NCI-H128 (cell line): ENCODE results near the gene ZBED5.
"Not testable (repeated sequence)": the region's sequence is repeated elsewhere in the genome, so short reads cannot be mapped to it uniquely, and the experiment has no call there.

Experiments used
- DNase-seq: peaks from one replicate; lab custom pipeline; 2025; ENCODE audit not compliant: unreplicated experiment; lab: John Stamatoyannopoulos, UW

ZBED5 gene

DNA sequence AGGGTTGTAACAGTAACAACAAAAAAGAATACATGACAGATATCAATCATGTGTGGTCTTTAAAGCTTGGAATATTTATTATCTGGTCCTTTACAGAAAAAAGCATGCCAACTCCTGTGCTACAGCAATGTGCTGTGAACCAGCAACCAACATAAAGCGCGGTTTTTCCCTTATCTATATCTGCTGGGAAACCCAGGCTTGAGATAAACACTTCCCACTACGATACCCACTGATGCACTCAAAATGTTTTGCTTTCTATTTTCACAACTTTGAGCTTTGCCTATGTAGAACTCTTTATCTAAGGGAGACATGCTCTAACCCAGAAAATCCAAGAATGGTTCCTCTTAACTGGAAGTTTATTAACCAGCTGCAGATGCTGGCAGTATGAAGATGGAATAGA is 19.0 kb downstream of the ZBED5 start:
- DNase-seq, result no peak

DNA sequence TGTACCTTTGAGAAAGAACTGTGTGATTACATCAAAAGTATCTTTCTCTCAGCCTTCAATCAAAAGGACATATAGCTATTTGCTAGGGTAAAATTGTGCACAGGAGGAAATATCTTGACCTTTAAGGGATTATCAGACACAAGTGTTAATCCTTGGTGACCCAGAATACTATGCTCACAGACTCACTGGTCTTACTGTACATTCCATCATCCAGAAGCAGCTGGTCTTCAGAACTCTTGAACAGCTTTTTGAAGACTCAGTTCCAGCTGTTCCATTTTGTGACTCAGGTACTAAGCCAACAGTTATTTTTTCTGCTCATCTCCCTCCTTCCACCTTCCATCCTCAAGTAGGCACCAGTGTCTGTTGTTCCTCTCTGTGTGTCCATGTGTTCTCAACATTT is 19.8 kb downstream of the ZBED5 start:
- DNase-seq, result no peak

DNA sequence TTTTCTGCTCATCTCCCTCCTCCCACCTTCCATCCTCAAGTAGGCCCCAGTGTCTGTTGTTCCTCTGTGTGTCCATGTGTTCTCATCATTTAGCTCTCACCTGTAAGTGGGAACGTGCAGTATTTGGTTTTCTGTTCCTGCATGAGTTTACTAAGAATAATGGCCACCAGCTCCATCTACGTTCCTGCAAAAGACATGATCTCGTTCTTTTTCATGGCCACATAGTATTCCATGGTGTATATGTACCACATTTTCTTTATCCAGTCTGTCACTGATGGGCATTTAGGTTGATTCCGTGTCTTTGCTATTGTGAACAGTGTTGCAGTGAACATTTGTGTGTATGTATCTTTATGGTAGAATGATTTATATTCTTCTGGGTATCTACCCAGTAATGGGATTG is 21.0 kb downstream of the ZBED5 start:
- not testable (repeated sequence) for DNase-seq

DNA sequence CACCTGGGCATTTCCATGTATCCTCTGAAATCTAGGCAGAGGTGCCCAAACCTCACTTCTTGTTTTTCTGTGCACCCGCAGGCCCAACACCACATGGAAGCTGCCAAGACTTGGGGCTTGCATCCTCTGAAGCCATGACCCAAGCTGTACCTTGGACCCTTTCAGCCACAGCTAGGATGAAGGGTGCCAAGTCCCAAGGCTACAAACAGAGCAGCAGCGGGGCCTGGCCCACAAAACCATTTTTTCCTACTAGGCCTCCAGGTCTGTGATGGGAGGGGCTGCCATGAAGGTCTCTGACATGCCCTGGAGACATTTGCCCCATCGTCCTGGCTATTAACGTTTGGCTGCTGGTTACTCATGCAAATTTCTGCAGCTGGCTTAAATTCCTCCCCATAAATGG is 28.7 kb downstream of the ZBED5 start:
- DNase-seq, result no peak

DNA sequence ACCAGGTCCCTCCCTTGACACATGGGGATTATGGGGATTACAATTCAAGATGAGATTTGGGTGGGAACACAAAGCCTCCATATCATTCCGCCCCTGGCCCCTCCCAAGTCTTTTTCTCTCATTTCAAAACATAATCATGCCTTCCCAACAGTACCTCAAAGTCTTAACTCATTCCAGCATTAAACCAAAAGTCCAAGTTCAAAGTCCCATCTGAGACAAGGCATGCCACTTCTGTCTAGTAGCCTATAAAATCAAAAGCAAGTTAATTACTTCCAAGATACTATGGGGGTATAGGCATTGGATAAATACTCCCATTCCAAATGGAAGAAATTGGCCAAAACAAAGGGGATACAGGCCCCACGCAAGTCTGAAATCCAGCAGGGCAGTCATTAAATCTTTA is 29.5 kb downstream of the ZBED5 start:
- DNase-seq, result no peak

DNA sequence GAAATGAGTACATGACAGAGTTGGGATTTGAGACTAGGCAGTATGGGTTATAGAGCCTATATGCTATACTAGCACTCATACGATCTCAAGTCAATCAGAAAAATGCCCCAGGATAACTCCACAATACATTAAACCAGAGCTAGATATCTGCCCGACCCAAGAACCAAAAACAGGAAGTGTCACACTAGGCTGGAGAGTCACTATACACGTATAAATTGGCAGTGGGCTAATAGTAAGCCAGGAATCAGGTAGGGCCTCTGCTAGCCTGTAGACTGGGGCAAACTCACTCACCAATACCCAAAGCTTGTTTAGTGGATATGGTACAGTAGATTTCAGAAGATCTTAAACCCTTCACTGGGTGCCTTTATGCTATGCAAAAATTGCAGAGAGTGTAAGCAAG is 33.0 kb downstream of the ZBED5 start:
- DNase-seq, result no peak

DNA sequence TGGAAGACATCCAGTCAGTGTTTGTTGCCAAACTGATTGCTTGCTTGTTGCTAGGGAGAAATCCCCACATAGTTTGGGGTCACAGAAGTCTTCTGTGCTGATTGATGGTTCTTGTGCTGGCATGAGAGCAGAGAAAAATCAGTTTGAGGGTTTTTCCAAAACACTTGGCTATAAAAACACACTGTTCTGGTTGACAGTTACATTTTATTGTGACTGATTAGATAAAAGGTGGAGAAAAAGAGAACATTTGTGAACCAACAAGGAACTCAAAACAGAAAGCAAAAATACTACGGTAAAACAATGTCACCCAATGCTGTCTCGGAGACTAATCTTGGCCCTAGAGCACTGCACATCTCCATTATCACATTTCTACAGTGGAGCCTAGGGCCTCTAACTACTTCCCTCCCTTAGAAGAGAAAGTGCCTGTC is 34.7 kb downstream of the ZBED5 start:
- no peak for DNase-seq

DNA sequence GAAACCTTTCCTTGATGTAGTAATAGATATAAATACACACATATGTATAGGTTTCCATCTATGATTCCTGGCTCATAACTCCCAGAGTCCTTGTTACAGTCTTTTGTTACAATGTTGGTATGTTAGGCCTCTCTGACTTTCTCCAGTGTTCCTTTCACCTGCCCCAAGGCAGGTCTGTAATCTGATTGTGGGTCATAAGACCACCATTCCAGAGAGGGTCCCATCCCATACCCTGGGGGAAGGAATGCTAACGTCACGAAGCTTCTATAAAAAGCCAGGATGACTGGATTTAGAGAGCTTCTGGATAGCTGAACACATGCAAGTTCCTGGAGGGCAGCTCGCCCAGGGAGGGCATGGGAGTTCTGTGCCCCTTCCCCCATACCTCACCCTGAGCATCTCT is 35.4 kb downstream of the ZBED5 start:
- DNase-seq, result not testable (repeated sequence)

DNA sequence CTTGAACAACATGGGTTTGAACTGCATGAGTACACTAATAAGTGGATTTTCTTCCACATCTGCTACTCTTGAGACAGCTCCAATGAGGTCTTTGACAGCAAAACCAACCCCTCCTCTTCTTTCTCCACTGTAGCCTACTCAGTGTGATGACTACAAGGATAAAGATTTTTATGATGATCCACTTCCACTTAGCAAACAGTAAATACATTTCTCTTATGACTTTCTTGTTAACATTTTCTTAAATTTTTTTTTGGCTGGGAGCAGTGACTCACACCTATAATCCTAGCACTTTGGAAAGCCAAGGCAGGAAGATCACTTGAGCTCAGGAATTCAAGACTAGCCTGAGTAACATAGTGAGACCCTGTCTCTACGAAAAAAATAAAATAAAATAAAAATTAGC is 39.3 kb downstream of the ZBED5 start:
- no peak for DNase-seq

DNA sequence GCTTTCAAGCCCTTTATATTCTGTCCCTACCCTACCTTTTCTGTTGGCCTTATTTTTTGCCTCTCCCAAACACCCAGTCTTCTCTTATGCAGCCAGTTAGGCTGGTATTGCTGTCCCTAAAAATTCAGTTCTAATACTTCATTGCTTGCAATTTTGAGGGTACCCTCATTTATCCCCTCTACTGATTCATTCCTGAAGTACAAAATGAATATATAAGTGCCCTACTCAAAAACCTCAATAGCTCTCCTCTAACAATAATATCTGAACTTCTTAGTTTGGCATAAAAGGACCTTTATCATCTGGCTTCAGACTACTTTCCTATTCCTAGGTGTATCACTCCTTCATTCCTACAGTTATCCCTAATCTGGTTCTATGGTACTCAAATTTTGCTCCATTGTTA is 43.9 kb downstream of the ZBED5 start:
- no peak for DNase-seq

DNA sequence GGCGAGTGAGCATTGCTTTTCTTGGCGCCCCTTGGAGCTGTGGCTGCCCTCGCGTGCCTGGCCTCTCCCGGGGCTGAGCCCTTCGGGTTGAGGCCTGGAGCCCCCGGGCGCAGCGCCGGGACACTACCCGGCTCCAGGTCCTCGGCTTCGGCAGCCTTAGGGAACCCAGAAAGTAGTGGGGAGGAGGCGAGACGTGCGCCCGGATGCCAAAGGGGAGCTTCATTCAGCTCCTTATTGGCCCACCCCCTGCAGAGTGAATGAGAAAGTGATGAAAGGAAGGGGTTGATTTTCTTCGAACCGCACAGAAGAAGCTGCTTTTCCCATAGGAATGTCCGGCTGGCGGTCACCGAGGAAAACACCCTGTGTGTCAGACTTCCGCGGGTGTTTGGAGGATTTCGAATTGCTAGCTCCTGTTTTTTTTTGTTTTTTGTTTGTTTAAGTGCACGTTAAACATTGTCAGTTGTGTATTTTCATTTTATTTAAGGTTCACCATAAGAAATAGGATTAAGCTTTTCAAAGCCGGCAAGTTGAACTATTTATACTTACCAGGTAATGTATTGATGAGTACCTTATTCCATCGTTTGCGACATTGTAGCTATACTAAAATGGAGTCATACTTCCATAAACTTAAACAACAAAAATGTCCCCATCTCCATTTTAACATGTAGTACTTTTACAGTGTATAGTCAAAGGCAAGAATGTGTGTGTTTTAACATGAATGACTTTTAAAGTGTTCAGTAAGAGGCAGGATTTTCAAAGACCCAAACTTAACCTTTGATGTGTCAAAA is 48.3 kb downstream of the ZBED5 start:
- DNase-seq, result peak; percentile 60

DNA sequence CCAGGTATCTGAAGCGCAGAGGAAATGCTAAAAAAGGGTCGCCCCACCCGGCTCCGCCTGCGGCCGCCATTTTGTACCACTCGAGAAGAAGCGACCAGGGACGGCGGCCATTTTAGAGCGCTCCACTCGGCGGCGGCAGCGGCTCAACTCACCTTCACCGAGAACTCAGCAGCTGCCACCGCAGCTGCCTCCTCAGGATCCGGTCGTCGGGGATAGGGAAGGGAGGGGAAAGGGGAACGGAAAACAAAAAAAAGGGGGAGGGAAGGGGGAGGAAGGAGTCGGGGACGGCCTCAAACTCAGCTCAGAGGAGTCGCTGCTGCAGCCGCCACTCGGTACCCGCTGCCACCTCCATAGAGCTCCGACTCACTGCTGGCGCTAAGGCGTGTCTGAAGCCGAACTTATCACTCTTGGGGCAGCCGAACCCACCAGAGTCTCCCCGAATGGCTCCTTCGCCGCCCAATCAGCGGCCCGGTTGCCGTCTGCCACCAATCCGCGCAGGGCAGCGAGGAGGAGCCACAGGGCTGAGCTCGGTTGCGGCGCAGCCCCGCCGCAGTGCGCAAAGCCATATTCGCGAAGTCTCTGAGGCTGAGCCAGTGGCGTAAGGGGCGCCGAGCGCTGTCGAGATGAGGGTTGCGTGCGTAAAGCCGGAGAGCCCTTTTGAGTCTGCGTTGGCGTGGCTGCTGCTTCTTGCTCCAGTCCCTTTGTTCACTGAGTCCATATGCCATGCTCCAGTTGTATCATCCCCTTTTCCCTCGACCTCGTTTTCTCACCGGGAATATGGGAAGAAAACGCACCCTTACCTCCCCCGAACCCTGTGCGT is 49.1 kb downstream of the ZBED5 start, which contains the start of gene EIF4G2:
Gene EIF4G2 (minus strand): TSS at position 374 of the 820 bp plus-strand sequence.
- DNase-seq, result peak; percentile 99

DNA sequence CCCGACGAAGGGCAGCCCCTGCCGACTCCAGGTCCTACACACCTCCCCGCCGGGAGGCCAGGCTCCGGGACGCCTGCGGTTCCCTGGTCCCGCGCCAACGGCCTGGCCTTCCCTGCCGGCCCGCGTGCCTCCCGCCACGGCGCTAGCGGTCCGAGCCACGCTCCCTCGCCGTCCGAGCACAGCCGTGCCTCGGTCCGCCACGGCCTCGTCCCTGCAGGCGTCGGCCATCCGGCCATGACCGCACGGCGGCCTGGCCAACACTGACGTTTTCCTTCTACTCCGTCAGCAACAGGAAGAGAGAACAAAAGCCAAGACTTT is 49.7 kb downstream of the ZBED5 start:
- no peak for DNase-seq

DNA sequence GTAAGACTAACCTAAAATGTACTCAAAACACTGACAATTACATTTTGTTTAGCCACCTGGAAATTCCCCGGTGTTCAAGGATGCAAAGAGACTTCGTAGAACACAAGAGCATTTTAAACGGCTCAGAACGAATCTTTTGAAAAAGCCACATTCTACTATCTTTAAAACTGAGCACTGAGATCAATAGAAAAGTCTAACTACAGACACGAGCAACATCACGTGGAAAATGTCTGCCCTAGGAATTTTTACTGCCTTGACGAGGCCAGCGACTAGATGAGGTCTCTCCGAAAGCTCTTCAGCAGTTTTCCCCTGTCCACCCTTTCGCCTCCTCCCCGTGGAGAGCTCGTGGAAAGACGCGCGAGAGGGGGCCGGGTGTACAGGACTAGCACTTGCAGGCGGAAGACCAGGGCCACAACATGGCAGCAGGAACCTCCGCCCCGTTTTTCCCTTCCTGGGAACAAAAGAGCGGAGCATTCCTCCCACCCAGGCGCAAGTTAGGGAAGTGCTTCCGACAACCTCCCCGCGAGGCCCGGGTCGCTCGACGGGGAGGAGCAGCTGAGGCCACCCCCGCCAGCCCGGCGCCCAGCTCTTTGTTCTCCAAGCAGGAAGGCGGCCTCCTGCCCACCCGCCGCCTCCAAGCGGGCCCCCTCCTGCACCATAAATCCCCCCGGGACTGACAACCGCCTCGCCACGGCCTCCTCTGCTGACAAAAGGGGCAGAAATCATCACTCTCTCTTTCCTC is 50.2 kb downstream of the ZBED5 start:
- no peak for DNase-seq

DNA sequence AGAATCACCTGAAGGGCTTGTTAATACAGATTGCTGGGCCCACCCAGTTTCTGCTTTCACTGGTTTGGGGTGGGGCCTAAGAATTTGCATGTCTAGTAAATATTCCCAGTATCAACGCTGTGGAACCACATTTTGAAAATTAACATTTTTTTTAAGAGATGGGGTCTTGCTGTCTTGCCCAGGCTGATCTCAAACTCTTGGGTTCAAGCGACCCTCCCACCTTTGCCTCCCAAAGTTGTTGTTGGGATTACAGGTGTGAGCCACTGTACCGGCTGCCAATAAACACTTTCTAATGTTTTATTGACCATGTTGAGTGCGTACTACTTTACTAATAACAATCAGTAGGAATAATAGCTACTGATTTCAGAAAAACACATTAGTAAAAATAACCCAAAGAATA is 51.6 kb downstream of the ZBED5 start:
- no peak for DNase-seq

DNA sequence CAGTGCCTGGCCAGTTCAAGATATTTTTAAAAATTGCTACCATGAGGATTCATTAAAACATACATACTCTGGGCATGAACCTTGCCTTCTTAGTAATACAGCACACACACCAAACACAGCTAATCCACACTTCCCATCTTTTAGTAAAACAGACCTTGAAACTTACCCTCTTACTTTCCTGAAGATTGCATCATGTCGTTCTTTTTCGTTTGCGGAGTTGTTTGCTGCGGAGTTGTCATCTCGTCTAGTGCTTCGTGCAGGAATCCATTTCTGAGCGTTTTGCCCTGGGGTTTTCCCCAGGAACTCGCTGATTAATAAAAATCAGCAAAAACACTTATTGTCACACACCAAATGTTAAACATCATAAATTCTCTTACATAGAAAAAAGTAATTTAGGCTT is 52.1 kb downstream of the ZBED5 start:
- no peak for DNase-seq

DNA sequence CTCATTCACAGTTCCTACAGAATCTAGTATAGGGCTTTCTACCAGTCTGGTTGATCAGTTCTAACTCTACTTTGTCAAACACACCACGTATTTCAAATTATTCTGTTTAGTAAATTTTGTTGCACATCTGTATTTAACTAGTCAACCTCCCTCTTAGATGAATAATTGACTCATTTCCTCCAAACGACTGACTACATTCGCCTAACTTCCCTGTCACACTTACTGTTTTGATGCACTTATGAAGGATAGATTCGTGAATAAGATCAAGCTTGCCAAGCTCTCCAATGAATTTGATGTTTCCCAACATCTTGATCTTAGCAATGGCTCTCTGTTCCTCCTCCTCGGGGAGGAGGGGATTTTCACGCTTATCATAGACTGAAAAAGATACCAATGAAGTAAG is 54.2 kb downstream of the ZBED5 start:
- no peak for DNase-seq
